ENCODE results near the gene SNX5.
"Not testable (repeated sequence)": the region's sequence is repeated elsewhere in the genome, so short reads cannot be mapped to it uniquely, and the experiment has no call there.

The SNX5 gene

DNA sequence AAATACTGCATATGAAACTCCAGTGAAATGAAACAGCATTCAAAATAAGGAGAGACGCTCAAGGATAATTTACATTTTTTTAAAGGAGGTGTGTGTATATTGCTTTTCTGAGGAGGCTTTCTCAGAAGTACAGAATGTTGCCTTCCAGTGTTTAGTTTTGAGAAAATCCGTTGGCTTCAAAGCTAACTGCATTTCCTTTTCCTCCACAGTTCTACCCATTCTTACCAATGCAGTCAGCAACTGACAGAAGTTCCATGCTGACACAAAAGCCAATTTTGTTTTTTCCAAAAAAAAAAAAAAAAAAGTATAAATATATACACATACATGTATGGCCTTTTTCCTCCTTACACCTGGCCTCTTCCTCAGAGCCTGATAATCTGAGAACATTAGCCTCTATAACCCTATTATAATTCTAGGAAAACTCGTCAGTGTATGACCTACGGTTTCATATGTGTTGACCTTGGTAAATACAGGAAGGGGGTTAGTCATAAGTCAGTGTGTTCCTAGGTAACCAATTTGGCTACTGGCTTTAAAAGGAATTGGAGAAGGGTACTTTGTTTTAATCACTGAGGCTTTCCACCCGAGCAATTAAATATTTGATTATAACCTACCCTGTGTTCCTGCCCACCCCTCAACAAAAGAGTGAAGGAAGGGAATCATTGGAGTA, 24.4 kb upstream of the SNX5 start:
- DNase-seq = no peak

DNA sequence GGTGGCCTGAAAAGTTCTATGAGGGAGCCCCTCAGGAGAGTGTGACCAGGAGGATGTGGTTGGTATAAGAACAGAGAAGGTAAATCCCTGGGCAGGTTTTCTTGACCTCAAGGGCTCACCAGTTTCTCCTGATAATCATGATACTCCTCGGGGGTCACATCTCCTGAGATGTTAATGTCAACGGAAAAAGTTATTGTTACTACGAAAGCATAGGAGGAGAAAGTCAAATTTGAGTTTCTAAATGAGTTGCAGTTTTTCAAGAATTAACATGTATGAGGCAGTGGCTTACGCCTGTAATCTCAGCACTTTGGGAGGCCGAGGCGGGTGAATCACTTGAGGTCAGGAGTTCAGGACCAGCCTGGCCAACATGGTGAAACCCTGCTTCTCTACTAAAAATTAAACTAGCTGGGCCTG, 23.6 kb upstream of the SNX5 start:
- DNase-seq = no peak

- no peak for DNase-seq
Observed at GRCh38 chr20:17990278-17990972, 21.8 kb upstream of the SNX5 start.

DNA sequence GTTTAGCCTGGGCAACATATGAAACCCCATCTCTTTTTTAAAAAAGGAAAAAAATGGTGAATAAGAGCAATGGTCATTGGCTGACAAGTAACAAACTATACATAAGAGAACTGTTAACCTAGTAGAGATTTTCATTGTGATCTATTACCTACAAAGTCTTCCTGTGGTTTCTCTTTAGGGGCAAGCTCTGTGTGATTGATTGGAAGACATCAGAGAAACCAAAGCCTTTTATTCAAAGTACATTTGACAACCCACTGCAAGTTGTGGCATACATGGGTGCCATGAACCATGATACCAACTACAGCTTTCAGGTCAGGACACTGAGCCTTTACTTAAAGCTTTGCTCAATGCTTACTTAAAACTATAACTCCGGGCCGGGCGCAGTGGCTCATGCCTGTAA, 19.4 kb upstream of the SNX5 start:
- no peak for DNase-seq

DNA sequence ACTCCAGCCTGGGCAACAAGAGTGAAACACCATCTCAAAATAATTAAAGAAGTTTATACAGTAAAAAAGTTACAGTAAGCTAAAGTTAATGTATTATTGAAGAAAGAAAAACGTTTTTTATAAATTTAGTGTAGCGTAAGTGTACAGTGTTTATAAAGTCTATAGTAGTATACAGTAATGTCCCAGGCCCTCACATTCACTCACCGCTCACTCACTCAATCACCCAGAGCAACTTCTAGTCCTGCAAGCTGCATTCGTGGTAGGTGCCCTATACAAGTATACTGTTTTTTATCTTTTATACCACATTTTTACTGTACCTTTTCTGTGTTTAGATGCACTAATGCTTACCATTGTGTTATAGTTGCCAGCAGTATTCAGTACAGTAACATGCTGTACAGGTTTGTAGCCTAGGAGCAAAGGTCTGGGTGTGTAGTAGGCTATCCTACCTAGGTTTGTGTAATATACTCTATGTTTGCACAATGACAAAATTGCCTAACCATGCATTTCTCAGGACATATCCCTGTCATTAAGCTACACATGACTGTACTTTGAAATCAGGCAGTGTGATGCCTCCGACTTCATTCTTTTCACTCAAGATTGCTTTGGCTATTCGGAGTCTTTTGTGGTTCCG, 16.9 kb upstream of the SNX5 start:
- no peak for DNase-seq

DNA sequence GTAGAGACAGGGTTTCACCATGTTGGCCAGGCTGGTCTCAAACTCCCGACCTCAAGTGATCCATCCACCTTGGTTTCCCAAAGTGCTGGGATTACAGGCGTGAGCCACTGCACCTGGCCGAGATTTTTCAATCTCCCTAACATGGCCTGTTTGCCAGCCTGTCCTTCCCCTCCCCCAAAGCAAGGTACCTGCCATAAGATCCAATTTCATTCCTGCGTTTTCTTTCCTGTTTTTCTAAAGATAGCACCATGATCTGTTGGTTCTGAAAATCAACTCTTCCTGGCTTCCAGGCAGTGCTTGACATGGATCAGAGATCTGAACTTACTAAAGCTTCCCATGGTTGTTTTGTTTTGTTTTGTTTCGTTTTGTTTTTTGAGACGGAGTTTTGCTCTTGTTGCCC, 7.7 kb upstream of the SNX5 start:
- DNase-seq = no peak

GRCh38 chr20:17972121-17972520, 3.5 kb upstream of the SNX5 start:
- DNase-seq = no peak

DNA sequence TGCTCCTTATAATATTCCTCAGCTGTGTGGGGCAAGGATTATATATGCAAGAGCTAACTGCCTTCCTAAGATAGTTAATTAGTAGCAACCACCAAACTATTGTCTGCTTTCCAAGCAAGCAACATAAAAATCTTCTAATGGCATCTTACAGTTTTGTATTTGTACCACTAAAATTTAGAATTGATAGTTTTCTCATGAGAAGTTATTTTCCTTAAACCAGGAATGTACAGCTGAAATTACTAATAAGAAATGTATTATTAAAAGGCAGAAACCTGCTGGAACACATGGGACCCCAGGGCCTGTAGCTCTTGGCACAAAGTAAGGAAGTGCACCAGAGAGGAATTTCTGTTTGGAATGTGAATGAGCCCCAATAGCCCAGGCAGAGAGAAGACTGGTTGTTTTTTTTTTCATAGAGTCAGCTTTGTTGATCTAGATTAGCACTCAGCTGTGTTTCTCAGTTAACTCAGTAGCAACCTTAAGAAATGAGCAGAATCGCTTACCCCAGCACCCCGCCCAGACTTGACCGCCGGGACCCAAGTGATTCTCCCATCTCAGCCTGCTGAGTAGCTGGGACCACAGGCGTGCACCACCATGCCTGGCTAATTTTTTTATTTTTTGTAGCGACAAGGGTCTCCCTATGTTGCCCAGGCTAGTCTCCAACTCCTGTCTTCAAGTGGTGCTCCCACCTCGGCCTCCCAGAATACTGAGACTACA, 2.9 kb upstream of the SNX5 start:
- DNase-seq = no peak

DNA sequence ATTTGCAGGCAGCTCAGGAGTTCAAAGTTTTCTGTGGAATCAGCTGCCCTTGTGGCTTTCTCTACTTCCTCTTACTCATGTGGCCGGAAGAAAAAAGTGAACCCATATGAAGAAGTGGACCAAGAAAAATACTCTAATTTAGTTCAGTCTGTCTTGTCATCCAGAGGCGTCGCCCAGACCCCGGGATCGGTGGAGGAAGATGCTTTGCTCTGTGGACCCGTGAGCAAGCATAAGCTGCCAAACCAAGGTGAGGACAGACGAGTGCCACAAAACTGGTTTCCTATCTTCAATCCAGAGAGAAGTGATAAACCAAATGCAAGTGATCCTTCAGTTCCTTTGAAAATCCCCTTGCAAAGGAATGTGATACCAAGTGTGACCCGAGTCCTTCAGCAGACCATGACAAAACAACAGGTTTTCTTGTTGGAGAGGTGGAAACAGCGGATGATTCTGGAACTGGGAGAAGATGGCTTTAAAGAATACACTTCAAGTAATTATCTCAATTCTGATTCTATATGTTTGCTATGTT, 1.4 kb upstream of the SNX5 start:
- no peak for DNase-seq

DNA sequence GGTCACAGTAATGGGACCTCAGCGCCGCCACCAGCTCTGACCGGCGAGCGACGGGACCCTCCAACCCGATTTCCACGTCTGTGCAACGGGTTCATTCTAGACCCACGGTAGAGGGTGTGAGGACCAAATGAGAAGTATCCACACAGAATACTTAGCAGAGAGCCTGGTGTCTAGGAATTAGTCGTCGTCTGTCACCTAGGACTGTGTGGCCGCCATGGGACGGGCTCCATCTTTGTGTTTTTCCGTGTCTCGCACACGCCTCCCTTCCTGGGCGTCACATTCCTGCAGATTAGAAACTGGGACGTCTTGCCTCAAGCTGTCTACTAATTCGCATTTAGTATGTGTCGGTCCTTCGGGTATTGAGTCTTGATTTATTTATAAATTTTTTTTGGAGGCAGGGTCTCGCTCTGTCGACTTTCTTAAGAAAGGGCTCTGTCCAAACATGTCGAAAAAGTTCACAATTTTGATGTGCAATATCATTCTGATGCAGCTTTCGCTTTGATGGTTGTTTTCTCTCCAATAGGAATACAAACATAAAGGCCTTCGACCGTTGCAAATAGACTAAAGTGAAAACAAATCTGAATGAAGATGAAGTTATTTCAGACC, 787 bp upstream of the SNX5 start:
- no peak for DNase-seq

GRCh38 chr20:17967521-17968365, 851 bp downstream of the SNX5 start:
- no peak for DNase-seq

- DNase-seq = no peak
Observed at GRCh38 chr20:17966432-17967310, 1.9 kb downstream of the SNX5 start.

- no peak for DNase-seq
Observed at GRCh38 chr20:17965042-17965697, 3.4 kb downstream of the SNX5 start.

GRCh38 chr20:17964632-17965031, 4.0 kb downstream of the SNX5 start:
- DNase-seq = no peak

DNA sequence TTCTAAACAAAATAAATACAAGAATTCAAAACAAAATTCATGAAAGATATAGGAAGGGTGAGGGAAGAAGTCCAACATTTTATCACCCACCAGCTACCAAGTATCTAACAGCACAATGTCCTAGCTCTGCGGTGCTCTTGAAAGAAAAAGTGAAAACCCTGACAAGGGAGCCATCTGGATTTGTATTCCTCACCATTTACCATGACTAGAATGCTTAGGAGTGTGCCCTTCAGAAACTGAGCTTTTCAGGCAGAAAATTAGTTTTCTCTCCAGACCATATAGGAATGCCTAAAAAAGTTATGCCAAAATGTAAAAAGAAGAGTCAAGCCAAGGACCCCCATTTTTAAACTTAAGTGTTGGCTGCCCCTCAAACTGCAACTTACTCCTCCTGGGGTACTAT, 4.5 kb downstream of the SNX5 start:
- no peak for DNase-seq

DNA sequence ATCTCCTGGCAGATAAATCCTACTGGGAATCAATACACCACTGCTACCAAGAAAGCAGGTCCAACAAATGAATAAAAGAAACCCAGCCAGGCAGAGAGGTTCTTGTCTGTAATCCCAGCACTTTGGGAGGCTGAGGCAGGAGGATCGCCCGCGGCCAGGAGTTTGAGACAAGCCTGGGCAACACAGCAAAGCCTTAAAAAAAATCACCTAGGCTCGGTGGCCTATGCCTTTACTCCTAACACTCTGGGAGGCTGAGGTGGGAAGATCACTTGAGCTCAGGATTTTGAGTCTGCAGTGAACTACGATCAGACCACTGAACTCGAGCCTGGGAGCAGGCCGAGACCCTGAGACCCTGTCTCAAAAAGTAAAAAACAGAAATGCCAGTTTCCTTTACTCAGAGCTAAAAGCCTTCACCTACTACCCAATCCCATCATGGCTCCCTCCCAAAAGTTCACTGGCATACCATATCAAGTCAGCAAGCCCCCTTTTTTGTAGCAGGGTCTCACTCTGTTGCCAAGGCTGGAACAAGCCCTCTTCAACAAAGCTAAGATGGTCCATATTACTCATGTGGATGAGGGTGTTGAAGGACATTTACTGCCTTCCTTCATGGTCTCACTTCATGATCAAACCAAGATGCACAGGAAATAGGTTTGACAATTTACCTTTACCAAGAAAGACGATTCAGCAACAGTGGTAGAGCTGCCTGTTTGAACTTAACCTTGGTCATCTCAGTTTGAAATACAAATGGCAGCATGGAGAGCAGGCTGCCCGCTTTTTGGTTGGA, 5.3 kb downstream of the SNX5 start:
- no peak for DNase-seq

- DNase-seq = no peak
Observed at GRCh38 chr20:17961587-17961940, 7.0 kb downstream of the SNX5 start.

DNA sequence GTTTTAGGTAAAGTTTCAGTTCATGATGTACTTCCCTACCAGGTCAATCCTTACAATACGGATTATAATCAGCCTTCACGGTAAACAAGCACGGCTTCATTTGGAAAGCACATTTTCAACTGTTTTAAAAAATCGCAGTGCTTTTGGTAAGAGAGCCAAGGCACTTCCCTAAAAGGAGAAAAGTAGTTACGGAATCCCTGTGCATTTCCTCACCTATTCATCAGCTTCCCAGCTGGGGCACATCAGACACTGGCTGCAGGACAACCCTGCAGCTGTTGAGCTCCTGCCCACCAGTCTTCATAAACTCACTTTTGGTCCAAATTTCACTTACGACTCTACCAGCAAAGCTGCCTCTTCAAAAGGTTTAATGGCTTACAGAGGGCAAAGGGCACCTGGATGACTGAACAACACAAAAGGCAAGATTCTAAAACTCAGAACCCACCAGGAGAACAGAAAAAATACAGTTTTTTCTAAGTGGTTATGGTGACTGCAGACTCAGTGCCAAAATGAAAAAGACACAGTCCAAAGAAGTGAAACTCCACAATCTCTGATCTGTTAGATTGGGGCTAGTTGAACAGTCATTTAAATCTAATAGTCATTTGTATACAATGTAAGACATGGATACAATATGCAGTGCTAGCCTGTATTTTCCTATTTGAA, 7.5 kb downstream of the SNX5 start:
- DNase-seq = no peak

DNA sequence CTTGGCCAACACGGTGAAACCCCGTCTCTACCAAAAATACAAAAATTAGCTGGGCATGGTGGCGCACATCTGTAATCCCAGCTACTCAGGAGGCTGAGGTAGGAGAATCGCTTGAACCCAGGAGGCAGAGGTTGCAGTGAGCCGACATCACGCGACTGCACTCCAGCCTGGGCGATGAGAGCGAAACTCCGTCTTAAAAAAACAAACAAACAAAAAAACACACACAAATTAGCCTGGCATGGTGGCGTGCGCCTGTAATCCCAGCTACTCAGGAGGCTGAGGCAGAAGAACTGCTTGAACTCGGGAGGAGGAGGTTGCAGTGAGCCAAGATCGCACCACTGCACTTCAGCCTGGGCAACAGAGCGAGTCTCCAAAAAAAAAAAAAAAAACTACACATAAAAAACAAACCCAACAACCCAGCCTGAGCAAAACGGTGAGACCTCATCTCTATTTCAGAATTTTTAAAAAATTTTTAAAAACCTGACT, 8.2 kb downstream of the SNX5 start:
- not testable (repeated sequence) for DNase-seq

Measured in COR-L47 (cell line).